AG20443 (cell line): Measurements from ENCODE around the gene SPOCK1.

Experiments
- DNase-seq: peaks from one replicate; pipeline ENCODE4 v3.0.0; 2012; ENCODE audit warnings: low spot score, mixed read lengths

The SPOCK1 gene

DNA sequence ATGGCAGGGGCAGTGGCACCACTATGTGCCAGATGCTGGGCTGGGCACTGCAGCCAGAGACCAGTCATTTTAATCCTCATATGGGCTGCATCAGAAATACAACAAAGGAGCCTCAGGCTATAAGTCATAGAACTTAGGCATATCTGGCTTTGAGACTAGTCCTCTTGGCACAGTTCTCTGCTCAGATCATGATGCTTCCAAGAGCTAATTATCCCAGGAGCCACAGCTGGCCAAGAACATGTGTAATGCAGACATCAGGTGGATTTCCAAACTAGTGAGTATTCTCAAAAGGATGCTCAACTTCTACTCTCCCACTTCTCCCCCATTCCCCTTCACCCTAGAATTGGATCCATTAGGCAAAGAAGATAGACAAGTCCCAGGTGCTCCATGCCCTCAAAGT lies 571.6 kb downstream of the SPOCK1 start:
- no peak for DNase-seq

GRCh38 chr5:136926073-136926472 lies 573.1 kb downstream of the SPOCK1 start:
- no peak for DNase-seq
